ENCODE measurements around the gene USP48.

Gene USP48

DNA sequence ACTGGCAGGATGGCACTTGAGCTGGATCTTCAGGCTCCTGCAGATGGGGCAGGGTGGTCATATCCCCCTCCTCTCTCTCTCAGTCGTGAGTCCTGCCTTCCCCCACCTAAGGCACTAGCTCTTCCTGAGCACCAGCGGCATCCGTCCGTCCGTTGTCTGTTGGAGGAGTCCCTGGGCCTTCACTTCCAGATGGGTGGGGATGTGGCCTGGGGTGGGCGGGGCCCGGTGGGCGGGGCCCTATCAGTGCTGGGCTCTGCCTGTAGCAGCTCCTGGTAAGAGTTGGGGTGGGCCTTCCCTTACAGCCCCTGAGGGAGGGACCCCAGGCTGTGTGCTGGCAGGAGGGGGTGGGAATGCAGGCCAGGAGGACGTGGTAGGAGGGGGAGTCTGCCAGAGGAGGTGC, 39.4 kb upstream of the USP48 start:
- Mint-ChIP-seq H3K4me3 (no peak overlapping the region), H3K27ac (no peak overlapping the region), H3K4me1 (peaks cover 4% of the 10 kb centered on the region), H3K36me3 (no peaks in the 10 kb centered on the region), H3K9me3 (no peaks in the 10 kb centered on the region), H3K27me3 (no peaks in the 10 kb centered on the region)
- no peak for ATAC-seq

DNA sequence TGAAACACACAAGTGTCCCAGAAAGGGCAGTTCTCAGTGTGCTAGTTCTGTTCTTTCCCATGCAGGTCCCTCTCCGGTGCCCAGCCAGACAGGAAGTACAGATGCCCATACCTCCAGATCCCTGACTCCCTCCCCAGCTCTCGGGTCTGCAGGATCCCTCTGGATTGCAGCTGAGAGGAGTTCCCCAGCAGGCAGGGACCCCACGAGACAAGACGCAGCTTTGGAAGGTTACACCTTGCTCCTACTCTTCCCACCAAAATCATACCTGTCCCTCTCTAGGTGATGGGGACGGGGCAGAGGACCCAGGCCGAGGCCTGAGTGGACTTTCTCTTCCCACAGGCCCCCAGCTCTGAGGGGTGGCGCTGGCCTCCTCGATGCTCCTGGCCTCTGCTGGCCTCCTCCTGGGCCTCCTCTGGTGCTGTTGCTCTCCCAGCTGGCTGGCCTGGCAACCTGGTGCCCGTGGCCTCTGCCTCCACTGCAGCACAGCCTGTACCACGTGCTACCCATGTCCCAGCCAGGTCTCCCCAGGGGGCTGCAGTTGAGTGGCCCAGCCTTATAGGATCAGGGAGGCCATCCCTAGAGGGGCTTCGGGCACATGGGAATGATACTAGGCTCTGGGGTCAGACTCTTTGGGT, 38.6 kb upstream of the USP48 start:
- Mint-ChIP-seq H3K36me3 (no peaks in the 10 kb centered on the region), H3K4me1 (peaks cover 4% of the 10 kb centered on the region), H3K9me3 (no peaks in the 10 kb centered on the region), H3K27me3 (no peaks in the 10 kb centered on the region), H3K4me3 (no peak overlapping the region), H3K27ac (peak overlapping the region; percentile 32)
- no peak for ATAC-seq

- no peaks in the 10 kb centered on the region for H3K27me3 Mint-ChIP-seq
- H3K9me3 Mint-ChIP-seq: no peaks in the 10 kb centered on the region
- peaks cover 9% of the 10 kb centered on the region for H3K4me1 Mint-ChIP-seq
- H3K36me3 Mint-ChIP-seq: no peaks in the 10 kb centered on the region
- H3K4me3 Mint-ChIP-seq: no peak overlapping the region
- H3K27ac Mint-ChIP-seq: no peak overlapping the region
- no peak for ATAC-seq
Measured at GRCh38 chr1:21820597-21821232, 37.8 kb upstream of the USP48 start.

DNA sequence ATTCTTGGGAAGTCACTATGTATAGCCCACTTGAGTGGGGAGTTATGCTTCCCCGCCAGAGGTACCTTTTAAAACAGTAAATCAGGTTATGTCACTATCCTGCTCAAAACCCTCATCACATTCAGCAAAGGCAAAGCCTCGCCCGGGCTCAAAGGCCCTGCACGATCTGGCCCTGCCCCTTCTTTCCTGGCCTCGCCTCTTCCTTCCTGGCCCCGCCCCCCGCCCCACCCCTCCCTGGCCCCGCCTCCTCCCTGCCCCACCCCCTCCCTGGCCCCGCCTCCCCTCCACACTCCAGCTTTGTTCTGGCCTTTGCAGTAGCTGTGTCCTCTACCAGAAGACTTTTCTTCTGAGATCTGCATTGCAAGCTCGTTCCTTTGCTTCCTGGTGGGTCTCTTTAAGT, 35.7 kb upstream of the USP48 start:
- Mint-ChIP-seq H3K36me3 (no peaks in the 10 kb centered on the region), H3K9me3 (no peaks in the 10 kb centered on the region), H3K27ac (no peak overlapping the region), H3K4me1 (peaks cover 14% of the 10 kb centered on the region), H3K4me3 (no peak overlapping the region), H3K27me3 (no peaks in the 10 kb centered on the region)
- no peak for ATAC-seq

- Mint-ChIP-seq H3K27ac (peak overlapping the region; percentile 78), H3K36me3 (no peaks in the 10 kb centered on the region), H3K27me3 (no peaks in the 10 kb centered on the region), H3K4me3 (no peak overlapping the region), H3K9me3 (no peaks in the 10 kb centered on the region), H3K4me1 (peaks cover 12% of the 10 kb centered on the region)
- no peak for ATAC-seq
Measured at GRCh38 chr1:21816602-21817302, 33.8 kb upstream of the USP48 start.

GRCh38 chr1:21815724-21816321, 32.9 kb upstream of the USP48 start:
- Mint-ChIP-seq H3K36me3 (no peaks in the 10 kb centered on the region), H3K4me3 (no peak overlapping the region), H3K9me3 (no peaks in the 10 kb centered on the region), H3K27me3 (no peaks in the 10 kb centered on the region), H3K27ac (peak overlapping the region; percentile 78), H3K4me1 (peaks cover 12% of the 10 kb centered on the region)
- peak; percentile 55 for ATAC-seq

- Mint-ChIP-seq H3K4me3 (peak overlapping the region; percentile 32), H3K36me3 (no peaks in the 10 kb centered on the region), H3K27me3 (no peaks in the 10 kb centered on the region), H3K27ac (peak overlapping the region; percentile 0), H3K9me3 (no peaks in the 10 kb centered on the region), H3K4me1 (peaks cover 12% of the 10 kb centered on the region)
- no peak for ATAC-seq
Measured at GRCh38 chr1:21814981-21815582, 32.1 kb upstream of the USP48 start.

- ATAC-seq: peak; percentile 83
- H3K27me3 Mint-ChIP-seq: no peaks in the 10 kb centered on the region
- no peaks in the 10 kb centered on the region for H3K36me3 Mint-ChIP-seq
- H3K4me1 Mint-ChIP-seq: peaks cover 12% of the 10 kb centered on the region
- peak overlapping the region; percentile 64 for H3K4me3 Mint-ChIP-seq
- H3K27ac Mint-ChIP-seq: no peak overlapping the region
- no peaks in the 10 kb centered on the region for H3K9me3 Mint-ChIP-seq
Measured at GRCh38 chr1:21814241-21814918, 31.4 kb upstream of the USP48 start.

GRCh38 chr1:21813542-21813941, 30.6 kb upstream of the USP48 start:
- H3K4me3 Mint-ChIP-seq: no peak overlapping the region
- H3K9me3 Mint-ChIP-seq: no peaks in the 10 kb centered on the region
- no peak for ATAC-seq
- H3K36me3 Mint-ChIP-seq: no peaks in the 10 kb centered on the region
- no peak overlapping the region for H3K27ac Mint-ChIP-seq
- no peaks in the 10 kb centered on the region for H3K27me3 Mint-ChIP-seq
- peaks cover 12% of the 10 kb centered on the region for H3K4me1 Mint-ChIP-seq

- H3K4me3 Mint-ChIP-seq: no peak within 1 kb of the TSS
- no peaks in the 10 kb centered on the region for H3K36me3 Mint-ChIP-seq
- ATAC-seq: no peak
- H3K27ac Mint-ChIP-seq: no peak within 1 kb of the TSS
- no peaks in the 10 kb centered on the region for H3K27me3 Mint-ChIP-seq
- H3K4me1 Mint-ChIP-seq: peaks cover 12% of the 10 kb centered on the region
- no peaks in the 10 kb centered on the region for H3K9me3 Mint-ChIP-seq
Measured at GRCh38 chr1:21811875-21812305, 28.9 kb upstream of the USP48 start, which contains the start of gene LDLRAD2. Gene LDLRAD2 (plus strand): TSS chr1:21812265. CDS start chr1:21812452, 187 bp downstream.

DNA sequence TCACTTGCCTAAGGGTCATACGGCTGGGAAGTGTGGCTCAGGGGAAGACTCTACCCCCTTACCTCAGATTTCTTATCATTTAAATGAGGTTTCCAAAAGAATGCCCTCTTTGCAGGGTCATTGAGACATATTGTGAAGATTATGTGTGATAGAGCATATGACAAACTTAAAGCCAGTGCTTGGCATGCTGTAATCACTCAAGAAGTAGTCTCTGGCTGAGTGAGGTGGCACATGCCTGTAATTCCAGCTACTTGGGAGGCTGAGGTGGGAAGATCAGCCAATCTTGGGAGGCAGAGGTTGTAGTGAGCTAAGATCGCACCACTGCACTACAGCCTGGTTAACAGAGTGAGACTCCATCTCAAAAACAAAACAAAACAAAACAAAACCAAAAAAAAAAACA, 21.6 kb upstream of the USP48 start:
- no peaks in the 10 kb centered on the region for H3K27me3 Mint-ChIP-seq
- no peaks in the 10 kb centered on the region for H3K9me3 Mint-ChIP-seq
- H3K27ac Mint-ChIP-seq: no peak overlapping the region
- H3K36me3 Mint-ChIP-seq: no peaks in the 10 kb centered on the region
- no peak overlapping the region for H3K4me3 Mint-ChIP-seq
- H3K4me1 Mint-ChIP-seq: peaks cover 8% of the 10 kb centered on the region
- no peak for ATAC-seq

- ATAC-seq: no peak
- no peak overlapping the region for H3K4me3 Mint-ChIP-seq
- H3K27me3 Mint-ChIP-seq: no peaks in the 10 kb centered on the region
- H3K27ac Mint-ChIP-seq: no peak overlapping the region
- H3K36me3 Mint-ChIP-seq: no peaks in the 10 kb centered on the region
- H3K4me1 Mint-ChIP-seq: peaks cover 19% of the 10 kb centered on the region
- no peaks in the 10 kb centered on the region for H3K9me3 Mint-ChIP-seq
Measured at GRCh38 chr1:21801100-21801499, 18.2 kb upstream of the USP48 start.

DNA sequence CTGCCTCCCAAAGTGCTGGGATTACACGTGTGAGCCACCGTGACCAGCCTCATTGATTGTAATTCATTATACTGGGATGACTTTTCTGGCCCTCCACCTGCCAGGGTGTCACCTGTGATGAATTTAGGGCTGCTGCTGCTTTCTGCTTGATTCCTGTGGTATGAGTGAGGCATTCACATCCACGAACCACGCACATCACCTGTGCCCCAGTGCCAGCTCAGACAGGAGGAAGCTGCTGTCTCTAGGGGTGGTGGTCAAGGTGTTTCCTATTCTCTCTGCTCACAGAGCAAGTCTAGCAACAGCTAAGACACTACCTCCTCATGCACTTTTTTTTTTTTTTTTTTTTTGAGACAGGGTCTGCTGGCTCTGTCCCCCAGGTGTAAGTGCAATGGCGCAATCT, 16.8 kb upstream of the USP48 start:
- H3K36me3 Mint-ChIP-seq: peaks cover 3% of the 10 kb centered on the region
- no peak overlapping the region for H3K27ac Mint-ChIP-seq
- no peaks in the 10 kb centered on the region for H3K27me3 Mint-ChIP-seq
- peaks cover 19% of the 10 kb centered on the region for H3K4me1 Mint-ChIP-seq
- H3K9me3 Mint-ChIP-seq: peaks cover 8% of the 10 kb centered on the region
- ATAC-seq: no peak
- no peak overlapping the region for H3K4me3 Mint-ChIP-seq

DNA sequence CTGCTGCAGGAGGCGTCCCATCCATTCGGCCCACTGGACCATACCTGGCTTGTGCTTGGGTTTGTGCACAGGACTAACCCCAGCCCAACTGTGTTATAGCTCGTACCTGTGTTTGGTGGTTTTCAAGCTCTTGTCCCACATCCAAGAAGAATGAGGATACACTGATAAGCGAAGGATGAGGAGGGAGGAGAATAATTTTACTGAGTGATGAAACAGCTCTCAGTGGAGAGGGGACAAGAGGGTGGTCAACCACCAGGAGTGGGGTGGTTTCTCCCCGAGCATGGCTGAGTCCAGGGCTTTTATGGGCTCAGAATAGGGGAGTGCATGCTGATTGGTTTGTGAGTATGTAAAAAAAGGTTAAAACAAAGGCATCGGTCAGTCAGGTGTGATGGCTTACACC, 12.1 kb upstream of the USP48 start:
- no peaks in the 10 kb centered on the region for H3K27me3 Mint-ChIP-seq
- H3K4me3 Mint-ChIP-seq: no peak overlapping the region
- ATAC-seq: no peak
- peaks cover 30% of the 10 kb centered on the region for H3K4me1 Mint-ChIP-seq
- peaks cover 6% of the 10 kb centered on the region for H3K36me3 Mint-ChIP-seq
- no peak overlapping the region for H3K27ac Mint-ChIP-seq
- H3K9me3 Mint-ChIP-seq: peaks cover 10% of the 10 kb centered on the region

DNA sequence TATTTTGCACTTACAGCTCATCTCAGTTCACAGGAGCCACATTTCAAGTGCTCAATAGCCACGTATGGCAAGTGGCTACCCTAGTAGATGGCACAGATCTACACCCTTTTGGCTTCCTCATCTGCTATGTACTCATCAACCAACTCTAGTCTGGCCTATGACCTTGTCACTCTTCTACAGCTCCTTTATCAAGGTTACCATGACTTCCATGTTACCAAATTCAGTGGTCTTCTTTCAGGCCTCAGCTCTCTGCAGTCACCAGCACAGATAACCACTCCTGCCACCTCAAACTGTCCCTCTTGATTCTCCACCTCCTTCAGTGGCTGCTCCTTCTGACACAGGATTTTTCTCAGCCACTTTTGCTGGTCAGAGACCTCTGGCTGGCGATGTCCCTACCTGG, 11.7 kb upstream of the USP48 start:
- ATAC-seq: no peak
- peaks cover 10% of the 10 kb centered on the region for H3K9me3 Mint-ChIP-seq
- H3K27ac Mint-ChIP-seq: no peak overlapping the region
- no peak overlapping the region for H3K4me3 Mint-ChIP-seq
- H3K27me3 Mint-ChIP-seq: no peaks in the 10 kb centered on the region
- peaks cover 6% of the 10 kb centered on the region for H3K36me3 Mint-ChIP-seq
- H3K4me1 Mint-ChIP-seq: peaks cover 26% of the 10 kb centered on the region
